ENCODE measurements around the gene CCDC88C. TPM values are rescaled to one million over a fixed set of nuclear protein-coding genes. Genes with fewer than 3 reads are reported as not detected.

Gene CCDC88C
- total and polyA plus RNA-seq, 2 donors (not counting 3 experiments of a cell fraction or from before 2014, with no cell fraction given): 11.4 to 52.1 TPM

- intact Hi-C loops (cut with micrococcal nuclease): loop anchor here (1.0 to 2.0 kb wide), 2 partner anchors 30 to 49 kb away; no protein-coding TSS in a partner anchor
These were observed 44.7 kb downstream of the CCDC88C start for GRCh38 chr14:91372671-91373495.

More at GRCh38 chr14:91372671-91373495, 44.7 kb downstream of the CCDC88C start:
- dilution Hi-C loops (cut with MboI; ENCODE audit: extremely low pct_ligation_motif_present, low sequenced_read_pairs): no loop called here
- Histone ChIP-seq H2AFZ (ENCODE audit: low read depth, low read length) (no peak overlapping the region), H3K4me2 (ENCODE audit: insufficient read depth, low read length) (peak overlapping the region; percentile 60), H4K20me1 (replicated peaks; ENCODE audit: control insufficient read depth, extremely low read depth, insufficient read depth, low read length) (no peaks in the 10 kb centered on the region), H3K27me3 (ENCODE audit: control insufficient read depth in 2 of 2, insufficient read depth in 2 of 2, low read length in 2 of 2) (no peaks in the 10 kb centered on the region), H3K4me3 (replicated peaks in 1 of 3; ENCODE audit: insufficient read depth in 1 of 3, low read depth in 1 of 3, low read length in 3 of 3) (peak overlapping the region in 1 of 3 experiments; percentile 25), H3K4me1 (ENCODE audit: control insufficient read depth, extremely low read depth, insufficient read depth, low read length) (peaks cover 48% of the 10 kb centered on the region), H3K27ac (ENCODE audit: insufficient read depth, low read depth, low read length) (peak overlapping the region; percentile 19), H3K36me3 (ENCODE audit: control insufficient read depth in 2 of 2, extremely low read depth in 1 of 2, insufficient read depth in 2 of 2, low read length in 2 of 2) (no peaks in the 10 kb centered on the region), H3K9ac (replicated peaks; ENCODE audit: extremely low read depth, insufficient read depth, low read length) (peak overlapping the region; percentile 4), H3K9me3 (replicated peaks; ENCODE audit: control insufficient read depth, insufficient read depth, low read length) (no peaks in the 10 kb centered on the region), H3K79me2 (ENCODE audit: control insufficient read depth, insufficient read depth, low read length) (peaks cover 3% of the 10 kb centered on the region), H3K9me1 (replicated peaks; ENCODE audit: control insufficient read depth, extremely low read depth, insufficient read depth, low read length) (no peaks in the 10 kb centered on the region)
- no TSS peak for BruUV-seq (replicated peaks)
- TF ChIP-seq POLR2A (IDR thresholded peaks at IDR 0.05; ENCODE audit: low read depth, low read length) (no peak), MYC (IDR thresholded peaks at IDR 0.05; ENCODE audit: low read depth, low read length) (no peak), POLR2AphosphoS5 (IDR thresholded peaks at IDR 0.05; ENCODE audit: insufficient read depth, low read depth, low read length) (no peak), JUN (IDR thresholded peaks at IDR 0.05; ENCODE audit: borderline replicate concordance, insufficient read depth, insufficient read length, low read depth) (no peak), EZH2 (IDR thresholded peaks at IDR 0.05; ENCODE audit: borderline replicate concordance, low read depth, low read length, severe bottlenecking) (no peak), MAX (IDR thresholded peaks at IDR 0.05; ENCODE audit: insufficient read depth, insufficient read length) (no peak), FOS (IDR thresholded peaks at IDR 0.05; ENCODE audit: borderline replicate concordance, insufficient read depth, low read length) (no peak), CTCF (IDR thresholded peaks at IDR 0.05; ENCODE audit: extremely low read depth in 1 of 2, insufficient read depth in 1 of 2, low read depth in 1 of 2, low read length in 2 of 2) (no peak), GATA2 (IDR thresholded peaks at IDR 0.05; ENCODE audit: insufficient read depth, insufficient read length, low read depth, low read length) (no peak)
- FAIRE-seq (no peak), DNase-seq (ENCODE audit: low read depth, low spot score) (peak; percentile 36)
- ChIA-PET CTCF (interaction anchor here (0.9 to 1.5 kb wide), 4 partner anchors 10 to 49 kb away, joined by 3 to 6 read pairs (median 3); no protein-coding TSS in a partner anchor), POLR2A (no interaction called here)

All from endothelial cell of umbilical vein (primary cell).